T follicular helper cell (primary cell): Measurements from ENCODE around the gene MSGN1.

Source experiments
- DNase-seq: peaks from one replicate; pipeline ENCODE4 v3.0.0-alpha.2; 2020; ENCODE audit warnings: low read depth

MSGN1 gene

DNA sequence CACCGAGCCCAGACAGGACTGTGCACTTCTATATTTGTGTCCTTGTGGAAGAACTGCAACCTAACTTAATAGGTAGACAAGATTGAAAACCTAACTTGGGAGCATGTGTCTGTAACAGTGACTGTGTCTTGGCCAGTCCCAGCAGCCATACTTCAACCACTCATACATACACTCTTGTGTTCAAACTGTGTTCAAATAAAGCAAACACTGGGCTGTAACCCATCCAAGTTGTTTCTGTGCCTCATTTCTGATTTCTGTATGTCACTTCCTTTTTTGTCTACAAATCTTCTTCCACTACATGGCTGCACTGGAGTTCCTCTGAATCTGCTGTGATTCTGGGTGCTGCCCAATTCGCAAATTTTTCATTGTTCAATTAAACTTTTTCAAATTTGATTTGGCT lies 31.0 kb downstream of the MSGN1 start:
- DNase-seq: no peak

DNA sequence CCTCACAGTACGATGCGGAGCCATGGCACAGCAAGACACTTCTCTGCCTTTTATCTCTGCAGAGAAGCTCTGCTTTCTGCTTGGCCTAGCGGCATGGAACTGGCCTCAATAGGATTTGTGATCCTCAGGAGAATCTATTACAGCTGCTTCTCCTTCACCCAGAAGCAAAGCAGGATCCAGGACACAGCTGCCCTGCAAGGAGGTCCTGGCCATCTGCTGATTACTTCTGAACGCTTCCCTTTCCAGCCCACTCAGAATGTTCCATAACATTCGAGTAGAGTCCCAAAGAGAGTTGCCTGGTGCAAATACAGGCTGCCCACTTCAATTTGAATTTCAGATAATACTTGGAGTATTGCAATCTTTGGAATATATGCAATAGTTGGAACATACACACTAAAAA lies 33.0 kb downstream of the MSGN1 start:
- DNase-seq: no peak

DNA sequence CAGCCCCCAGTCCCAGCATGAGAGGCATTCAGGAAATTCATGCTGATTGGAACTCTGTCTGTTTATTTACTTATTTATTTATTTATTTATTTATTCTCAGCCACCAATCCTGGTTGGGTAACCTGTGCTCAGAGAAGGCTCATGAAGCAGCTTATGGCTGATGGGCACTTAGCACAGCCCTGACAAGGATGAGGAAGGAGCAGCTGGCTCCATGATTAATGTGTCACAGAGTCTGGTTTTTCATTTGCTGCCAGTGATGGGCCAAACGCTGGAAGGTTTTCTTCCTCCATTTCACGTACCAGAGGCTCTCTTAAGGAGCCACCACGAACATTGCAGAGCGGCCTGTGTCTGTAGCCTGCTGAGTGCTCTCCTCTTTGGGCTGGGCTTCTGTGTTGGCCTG lies 33.9 kb downstream of the MSGN1 start:
- no peak for DNase-seq

GRCh38 chr2:17851731-17852585 lies 35.7 kb downstream of the MSGN1 start:
- no peak for DNase-seq

DNA sequence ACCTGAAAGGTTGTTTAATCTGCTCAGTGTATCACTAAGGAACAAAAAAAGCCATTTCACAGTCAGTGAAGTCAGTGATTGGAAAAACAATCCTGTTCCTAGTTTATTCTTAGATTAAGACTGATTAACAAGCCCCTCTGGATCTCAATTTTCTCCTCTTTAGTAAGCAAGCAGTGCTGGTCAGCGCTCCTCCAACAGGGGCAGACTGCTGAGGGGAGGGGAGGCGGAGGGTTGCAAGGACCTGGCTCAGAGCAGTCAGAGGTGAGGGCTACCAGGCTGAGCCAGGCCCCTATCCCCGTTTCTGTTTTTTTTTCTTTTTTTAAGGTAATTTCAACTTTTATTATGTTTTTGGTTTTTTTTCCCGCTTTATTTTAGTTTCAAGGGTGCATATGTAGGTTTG lies 37.5 kb downstream of the MSGN1 start:
- no peak for DNase-seq

DNA sequence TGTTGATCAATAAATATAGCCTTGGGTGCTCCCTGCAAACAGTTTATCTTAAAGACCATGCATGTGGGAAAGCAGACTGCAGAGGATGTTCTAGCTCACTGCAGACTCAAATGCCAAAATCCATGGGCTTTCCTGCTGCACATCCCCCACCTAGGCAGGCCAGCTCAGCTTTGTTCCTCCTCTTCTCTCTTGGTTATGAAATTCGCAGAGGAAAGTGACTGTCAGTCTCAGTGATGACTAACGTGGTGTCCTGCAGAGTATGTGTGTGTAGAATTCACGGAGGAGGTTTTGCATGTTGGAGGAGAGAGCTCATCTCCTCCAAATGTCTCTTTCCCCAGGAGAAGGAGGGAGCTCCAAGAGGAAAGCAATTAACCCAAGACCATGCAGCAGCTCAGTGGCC lies 40.8 kb downstream of the MSGN1 start:
- DNase-seq: no peak

GRCh38 chr2:17858064-17858463 lies 41.8 kb downstream of the MSGN1 start:
- no peak for DNase-seq

GRCh38 chr2:17863539-17863938 lies 47.3 kb downstream of the MSGN1 start:
- DNase-seq: no peak

DNA sequence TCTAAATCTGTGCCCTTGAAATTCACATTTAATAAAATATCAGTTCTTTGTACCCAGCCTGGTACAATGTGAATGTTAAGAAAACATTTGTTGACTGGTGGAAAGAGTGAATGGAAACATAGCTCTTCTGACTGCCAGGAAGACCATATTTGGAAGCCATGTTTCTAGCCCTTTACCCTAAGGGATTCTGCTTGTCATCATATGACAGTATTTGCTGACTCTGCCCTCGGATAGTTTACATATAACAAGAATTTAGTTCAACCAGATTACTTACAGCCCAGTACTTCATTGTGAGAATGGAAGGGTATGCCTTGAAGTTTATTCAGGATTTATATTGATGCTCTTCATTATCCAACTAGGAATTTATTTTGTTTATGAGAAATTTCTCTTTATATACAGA lies 48.4 kb downstream of the MSGN1 start:
- no peak for DNase-seq

- no peak for DNase-seq
Observed at GRCh38 chr2:17867133-17867532, 50.9 kb downstream of the MSGN1 start.
